ENCODE results near the gene CDH12.
"Not testable (repeated sequence)": the region's sequence is repeated elsewhere in the genome, so short reads cannot be mapped to it uniquely, and the experiment has no call there.

Gene CDH12

GRCh38 chr5:22651355-22651754 lies 201.8 kb downstream of the CDH12 start:
- DNase-seq (ENCODE audit: low read depth, low spot score) = no peak

- DNase-seq (ENCODE audit: low read depth, low spot score) = no peak
Observed at GRCh38 chr5:22650511-22650910, 202.6 kb downstream of the CDH12 start.

GRCh38 chr5:22649074-22649473 lies 204.1 kb downstream of the CDH12 start:
- DNase-seq (ENCODE audit: low read depth, low spot score) = no peak

GRCh38 chr5:22644859-22645258 lies 208.3 kb downstream of the CDH12 start:
- no peak for DNase-seq (ENCODE audit: low read depth, low spot score)

- DNase-seq (ENCODE audit: low read depth, low spot score) = no peak
Observed at GRCh38 chr5:22643356-22643755, 209.8 kb downstream of the CDH12 start.

- DNase-seq (ENCODE audit: low read depth, low spot score) = no peak
Observed at GRCh38 chr5:22631683-22632082, 221.5 kb downstream of the CDH12 start.

- DNase-seq (ENCODE audit: low read depth, low spot score) = no peak
Observed at GRCh38 chr5:22627029-22627428, 226.1 kb downstream of the CDH12 start.

DNA sequence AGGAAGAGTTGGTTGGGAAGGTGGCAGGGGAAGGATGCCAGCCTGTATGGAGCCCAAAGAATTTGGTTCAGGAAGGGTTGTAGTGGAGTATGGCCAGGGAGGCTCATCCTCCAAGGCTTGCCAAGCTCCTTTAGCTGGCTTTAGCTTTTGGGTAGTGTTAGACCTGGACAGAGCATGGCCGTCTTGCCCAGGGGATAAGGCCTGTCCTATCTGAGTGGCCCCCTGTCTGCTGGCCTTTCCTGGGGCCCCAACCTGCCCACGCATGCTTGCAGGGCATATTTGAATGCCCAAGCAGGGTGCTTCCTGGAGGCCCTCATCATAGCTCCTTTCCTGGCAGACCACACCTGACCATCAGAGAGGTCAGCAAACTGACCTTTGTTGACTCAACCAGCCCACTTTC lies 227.7 kb downstream of the CDH12 start:
- DNase-seq (ENCODE audit: low read depth, low spot score) = no peak

- no peak for DNase-seq (ENCODE audit: low read depth, low spot score)
Observed at GRCh38 chr5:22621084-22621483, 232.1 kb downstream of the CDH12 start.

GRCh38 chr5:22615964-22616363 lies 237.2 kb downstream of the CDH12 start:
- no peak for DNase-seq (ENCODE audit: low read depth, low spot score)

DNA sequence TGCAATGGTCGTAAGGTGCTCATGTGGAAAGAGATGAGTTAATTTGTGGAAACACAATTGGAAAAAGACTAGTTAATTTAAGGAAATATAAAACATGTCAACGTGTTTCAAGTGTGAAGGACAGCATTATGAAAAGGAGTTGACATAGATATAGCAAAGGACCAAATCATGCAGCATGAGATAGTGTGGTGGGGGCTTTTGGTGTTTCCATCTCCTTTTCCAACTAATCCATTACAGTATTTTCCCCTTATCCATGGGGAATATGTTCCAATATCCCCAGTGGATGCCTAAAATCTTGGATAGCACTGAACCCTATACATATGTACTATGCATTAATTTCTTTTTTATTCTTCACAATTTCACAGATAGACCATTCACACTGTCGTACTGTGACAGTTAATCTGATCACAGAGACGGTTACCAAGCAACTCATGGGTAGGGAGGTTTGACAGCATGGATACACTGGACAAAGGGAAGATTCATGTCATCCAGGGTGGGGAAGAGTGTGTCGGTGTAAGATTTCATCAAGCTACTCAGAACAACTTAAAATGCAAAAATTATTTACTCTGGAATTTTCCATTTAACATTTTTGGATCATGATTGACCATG lies 238.6 kb downstream of the CDH12 start:
- DNase-seq (ENCODE audit: low read depth, low spot score) = no peak

- no peak for DNase-seq (ENCODE audit: low read depth, low spot score)
Observed at GRCh38 chr5:22612928-22613327, 240.2 kb downstream of the CDH12 start.

DNA sequence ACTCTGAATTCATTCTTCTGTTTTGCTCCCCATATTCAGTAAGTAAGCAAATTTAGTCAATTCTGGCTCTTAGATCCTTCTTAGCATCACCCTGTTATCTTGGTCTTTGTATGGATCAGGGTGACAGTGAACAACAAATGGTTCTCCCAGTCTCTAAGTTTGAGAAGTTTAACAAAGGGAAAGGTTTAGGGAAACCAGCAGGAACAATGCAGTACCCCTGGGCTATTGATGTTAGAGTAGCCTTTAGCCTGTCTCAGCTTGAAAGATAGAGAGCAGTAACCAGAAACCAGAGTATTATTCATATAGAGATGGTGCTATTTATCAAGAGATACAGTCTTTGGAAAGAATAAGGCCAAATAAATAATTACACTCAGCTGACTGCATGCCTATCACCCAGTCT lies 241.8 kb downstream of the CDH12 start:
- DNase-seq (ENCODE audit: low read depth, low spot score) = no peak

DNA sequence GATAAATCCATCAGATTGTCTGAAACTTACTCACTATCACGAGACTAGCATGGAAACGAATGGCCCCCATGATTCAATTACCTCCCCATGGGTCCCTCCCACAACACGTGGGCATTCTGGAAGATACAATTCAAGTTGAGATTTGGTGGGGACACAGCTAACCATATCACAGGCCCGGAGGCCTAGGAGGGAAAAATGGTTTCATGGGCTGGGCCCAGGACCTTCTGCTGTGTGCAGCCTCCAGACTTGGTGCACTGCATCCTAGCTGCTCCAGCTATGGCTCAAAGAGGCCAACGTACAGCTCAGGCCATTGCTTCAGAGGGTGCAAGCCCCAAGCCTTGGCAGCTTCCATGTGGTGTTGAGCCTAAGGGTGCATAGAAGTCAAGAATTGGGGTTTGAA lies 245.6 kb downstream of the CDH12 start:
- DNase-seq (ENCODE audit: low read depth, low spot score) = not testable (repeated sequence)

- no peak for DNase-seq (ENCODE audit: low read depth, low spot score)
Observed at GRCh38 chr5:22605473-22605872, 247.7 kb downstream of the CDH12 start.

DNA sequence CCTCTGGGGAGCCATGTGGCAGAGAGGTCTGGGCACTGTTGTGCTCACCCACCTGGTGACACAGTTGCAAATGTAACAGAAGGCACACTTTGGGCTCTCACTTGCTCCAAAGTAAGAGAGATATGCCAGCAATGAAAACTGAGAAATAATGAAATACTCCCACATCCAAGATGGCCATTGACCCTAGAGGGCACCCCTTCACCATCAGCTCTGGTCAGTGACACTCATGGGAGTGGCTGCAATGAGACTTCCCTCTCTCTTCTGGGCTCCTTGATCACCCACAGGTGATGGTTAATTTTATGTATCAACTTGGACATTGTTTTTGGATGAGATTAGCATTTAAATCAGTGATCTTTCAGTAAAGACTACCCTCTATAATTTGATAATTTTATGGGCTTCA lies 248.4 kb downstream of the CDH12 start:
- no peak for DNase-seq (ENCODE audit: low read depth, low spot score)

DNA sequence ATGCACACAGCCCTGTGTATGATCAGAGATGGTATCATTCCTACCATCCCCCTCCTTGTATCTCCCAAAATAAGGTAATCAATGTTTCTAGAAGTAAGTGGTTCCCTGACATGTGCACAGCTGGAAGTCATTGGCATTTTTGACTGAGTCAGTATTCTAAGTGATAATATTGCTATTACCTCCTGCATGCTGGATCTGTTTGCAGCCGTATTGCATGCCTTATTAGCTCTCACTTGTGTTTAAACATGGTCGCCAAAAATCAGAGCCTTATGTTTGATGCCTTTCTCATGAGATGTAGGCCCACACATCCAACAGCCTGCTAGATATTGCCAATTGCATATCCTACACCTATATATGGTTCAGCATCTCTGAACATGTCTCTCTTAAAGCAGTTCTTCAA lies 254.3 kb downstream of the CDH12 start:
- DNase-seq (ENCODE audit: low read depth, low spot score) = no peak

DNA sequence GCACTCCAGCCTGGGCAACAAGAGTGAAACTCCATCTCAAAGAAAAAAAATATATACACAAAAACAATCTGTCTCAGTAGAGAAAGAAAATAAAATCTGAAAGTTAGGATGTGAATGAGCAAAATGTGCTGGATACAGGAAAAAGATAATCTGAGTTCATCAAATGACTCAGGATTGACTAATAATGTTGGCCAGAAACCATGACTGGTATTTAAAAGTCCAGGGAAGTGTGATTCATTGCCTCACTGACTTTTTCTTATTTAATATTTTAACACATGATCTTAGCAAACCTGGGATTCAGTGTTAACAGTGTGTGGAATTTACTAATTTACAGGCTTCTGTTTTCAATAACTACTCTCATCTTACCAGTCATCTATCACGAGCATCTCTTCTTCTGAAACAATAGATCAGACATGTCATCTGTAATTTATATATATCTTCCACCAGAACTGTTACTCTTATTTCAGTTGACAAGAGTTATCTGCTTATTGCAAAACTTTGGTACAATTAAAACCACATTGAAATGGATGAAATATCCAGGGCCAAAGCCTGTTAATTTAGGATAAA lies 256.7 kb downstream of the CDH12 start:
- no peak for DNase-seq (ENCODE audit: low read depth, low spot score)

- no peak for DNase-seq (ENCODE audit: low read depth, low spot score)
Observed at GRCh38 chr5:22594491-22594890, 258.7 kb downstream of the CDH12 start.

DNA sequence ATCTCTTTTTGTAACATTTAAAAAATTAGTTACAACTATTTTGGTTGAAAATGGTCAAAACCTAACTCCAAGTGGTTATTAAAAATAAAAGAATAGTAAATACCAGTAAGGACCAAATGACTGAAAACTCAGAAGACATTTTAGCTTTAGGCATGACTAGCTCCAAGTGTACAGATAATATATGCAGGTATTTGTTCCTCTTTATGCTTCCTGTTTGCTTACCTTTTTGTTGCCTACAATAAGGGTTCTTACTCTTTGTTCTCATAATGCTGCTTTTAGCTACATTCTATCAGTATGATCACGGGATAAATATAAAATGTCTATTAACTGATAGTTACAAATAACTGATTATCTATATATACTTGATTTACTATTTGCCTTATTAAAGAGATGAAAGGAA lies 259.6 kb downstream of the CDH12 start:
- no peak for DNase-seq (ENCODE audit: low read depth, low spot score)

DNA sequence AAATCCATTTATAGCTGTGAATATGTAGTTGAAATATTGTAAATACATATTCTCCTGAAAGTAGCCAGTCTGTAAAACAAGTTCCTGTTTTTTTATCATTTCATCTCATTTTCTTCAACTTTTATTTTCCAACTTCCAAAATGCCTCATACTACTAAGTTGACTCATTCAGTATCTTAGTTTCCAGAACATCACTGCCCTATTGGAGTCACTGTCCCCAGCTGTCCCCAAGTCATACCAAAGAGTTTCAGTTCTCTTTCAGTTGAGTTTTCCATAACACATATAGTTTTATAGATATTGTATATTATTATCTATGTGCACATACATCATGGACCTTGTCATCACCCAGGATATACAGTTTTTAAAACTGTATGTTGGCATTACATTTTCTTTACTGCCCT lies 261.7 kb downstream of the CDH12 start:
- no peak for DNase-seq (ENCODE audit: low read depth, low spot score)

- no peak for DNase-seq (ENCODE audit: low read depth, low spot score)
Observed at GRCh38 chr5:22590677-22591268, 262.4 kb downstream of the CDH12 start.

DNA sequence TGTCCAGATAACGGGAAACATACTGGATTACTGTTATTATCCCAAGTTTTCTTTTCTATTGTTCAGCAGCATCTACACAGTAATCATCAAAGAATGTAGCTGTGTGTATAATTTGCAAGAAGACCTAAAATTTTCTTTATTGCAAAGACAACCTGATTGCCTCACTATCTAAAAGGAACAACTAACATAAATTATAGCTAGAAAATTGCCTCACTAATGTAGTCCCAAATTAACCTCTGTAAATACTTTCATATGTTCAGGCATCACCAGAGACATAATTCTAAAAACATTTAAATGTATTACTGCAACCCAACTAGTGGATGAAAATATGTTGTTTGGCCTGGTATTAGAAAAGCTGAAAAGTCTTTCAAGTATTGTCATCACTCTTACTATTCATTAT lies 275.4 kb downstream of the CDH12 start:
- no peak for DNase-seq (ENCODE audit: low read depth, low spot score)

GRCh38 chr5:22577006-22577405 lies 276.1 kb downstream of the CDH12 start:
- no peak for DNase-seq (ENCODE audit: low read depth, low spot score)
